ENCODE measurements around the gene CNIH3.

DNA sequence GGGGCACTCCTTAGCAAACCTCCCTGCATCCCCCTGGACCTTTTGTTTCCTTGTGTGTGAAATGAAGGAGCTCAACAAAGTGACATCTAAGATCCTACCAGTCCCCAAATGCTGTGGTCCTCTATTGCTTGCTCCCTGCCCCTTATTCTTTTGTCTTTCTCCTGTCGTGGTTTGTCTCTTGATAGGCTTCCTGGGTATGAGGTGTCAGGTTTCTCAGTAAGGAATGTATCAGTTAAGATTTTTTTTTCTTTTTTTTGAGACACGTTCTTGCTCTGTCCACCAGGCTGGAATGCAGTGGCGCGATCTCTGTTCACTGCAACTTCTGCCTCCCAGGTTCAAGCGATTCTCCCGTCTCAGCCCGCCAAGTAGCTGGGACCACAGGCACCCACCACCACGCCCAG lies 16.8 kb downstream of the CNIH3 start:
- TF ChIP-seq ZFP3 (CRISPR knock-in tag; IDR thresholded peaks at IDR 0.05) (no peak), SNAI2 (CRISPR knock-in tag; IDR thresholded peaks at IDR 0.05) (no peak), BACH2 (CRISPR knock-in tag; IDR thresholded peaks at IDR 0.05; ENCODE audit: borderline replicate concordance) (no peak), ZFP30 (CRISPR knock-in tag; IDR thresholded peaks at IDR 0.05) (no peak), ARNTL (CRISPR knock-in tag; IDR thresholded peaks at IDR 0.05; ENCODE audit: borderline replicate concordance, low read depth) (no peak), PPARA (CRISPR knock-in tag; IDR thresholded peaks at IDR 0.05; ENCODE audit: borderline replicate concordance) (no peak), ZNF565 (CRISPR knock-in tag; conservative IDR thresholded peaks at IDR 0.05; ENCODE audit: low read depth) (no peak), TCF4 (CRISPR knock-in tag; IDR thresholded peaks at IDR 0.05; ENCODE audit: borderline replicate concordance) (no peak), RARB (CRISPR knock-in tag; IDR thresholded peaks at IDR 0.05) (no peak), ZNF8 (CRISPR knock-in tag; IDR thresholded peaks at IDR 0.05) (no peak), ZC3H10 (CRISPR knock-in tag; IDR thresholded peaks at IDR 0.05) (no peak), TSHZ2 (CRISPR knock-in tag; IDR thresholded peaks at IDR 0.05) (no peak)
- TF ChIP-seq, protein P1, sequence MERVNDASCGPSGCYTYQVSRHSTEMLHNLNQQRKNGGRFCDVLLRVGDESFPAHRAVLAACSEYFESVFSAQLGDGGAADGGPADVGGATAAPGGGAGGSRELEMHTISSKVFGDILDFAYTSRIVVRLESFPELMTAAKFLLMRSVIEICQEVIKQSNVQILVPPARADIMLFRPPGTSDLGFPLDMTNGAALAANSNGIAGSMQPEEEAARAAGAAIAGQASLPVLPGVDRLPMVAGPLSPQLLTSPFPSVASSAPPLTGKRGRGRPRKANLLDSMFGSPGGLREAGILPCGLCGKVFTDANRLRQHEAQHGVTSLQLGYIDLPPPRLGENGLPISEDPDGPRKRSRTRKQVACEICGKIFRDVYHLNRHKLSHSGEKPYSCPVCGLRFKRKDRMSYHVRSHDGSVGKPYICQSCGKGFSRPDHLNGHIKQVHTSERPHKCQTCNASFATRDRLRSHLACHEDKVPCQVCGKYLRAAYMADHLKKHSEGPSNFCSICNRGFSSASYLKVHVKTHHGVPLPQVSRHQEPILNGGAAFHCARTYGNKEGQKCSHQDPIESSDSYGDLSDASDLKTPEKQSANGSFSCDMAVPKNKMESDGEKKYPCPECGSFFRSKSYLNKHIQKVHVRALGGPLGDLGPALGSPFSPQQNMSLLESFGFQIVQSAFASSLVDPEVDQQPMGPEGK (CRISPR knock-in tag; IDR thresholded peaks at IDR 0.05; ENCODE audit: borderline replicate concordance), result no peak
- TF ChIP-seq, protein P2, sequence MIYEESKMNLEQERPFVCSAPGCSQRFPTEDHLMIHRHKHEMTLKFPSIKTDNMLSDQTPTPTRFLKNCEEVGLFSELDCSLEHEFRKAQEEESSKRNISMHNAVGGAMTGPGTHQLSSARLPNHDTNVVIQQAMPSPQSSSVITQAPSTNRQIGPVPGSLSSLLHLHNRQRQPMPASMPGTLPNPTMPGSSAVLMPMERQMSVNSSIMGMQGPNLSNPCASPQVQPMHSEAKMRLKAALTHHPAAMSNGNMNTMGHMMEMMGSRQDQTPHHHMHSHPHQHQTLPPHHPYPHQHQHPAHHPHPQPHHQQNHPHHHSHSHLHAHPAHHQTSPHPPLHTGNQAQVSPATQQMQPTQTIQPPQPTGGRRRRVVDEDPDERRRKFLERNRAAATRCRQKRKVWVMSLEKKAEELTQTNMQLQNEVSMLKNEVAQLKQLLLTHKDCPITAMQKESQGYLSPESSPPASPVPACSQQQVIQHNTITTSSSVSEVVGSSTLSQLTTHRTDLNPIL (CRISPR knock-in tag; IDR thresholded peaks at IDR 0.05; ENCODE audit: low read depth), result no peak

Data from SK-N-SH treated with all-trans-retinoic acid at 6 μM for 48 hours (cell line).